HEK293 (cell line): ENCODE data around the gene PTPN18.
A peak's percentile ranks its signal among the peaks of the same experiment; 100 is the strongest.

Experiments
- CTCF ChIA-PET: fragments of 350-600 bp; formaldehyde crosslinking; extraction: SDS; loops from one replicate; lab custom pipeline; 2021; ENCODE audit warnings: antibody characterized with exemption; lab: Yijun Ruan, JAX
- POLR2A ChIA-PET: fragments of 300-600 bp; formaldehyde crosslinking; extraction: SDS; loops from one replicate; lab custom pipeline; 2020; ENCODE audit warnings: antibody characterized with exemption, inconsistent platforms; lab: Yijun Ruan, JAX
- H3K27ac ChIP-seq: fragments of 200-500 bp; sonication (Bioruptor generic); 2 replicates; pipeline ENCODE4 v1.5.1; 2014; ENCODE audit warnings: low read depth, low read length, control low read depth, inconsistent platforms; ENCODE audit errors: extremely low read depth
- H3K36me3 ChIP-seq, 2 experiments: fragments of 200-500 bp in 1 of 2; sonication (Bioruptor generic) in 1 of 2; 1 replicate in 1 of 2; 2 replicates in 1 of 2; pipeline ENCODE4 v1.5.1; 2014 to 2017; ENCODE audit warnings: inconsistent platforms in 2 of 2, low read length in 2 of 2; ENCODE audit not compliant: control insufficient read depth in 2 of 2, insufficient read depth in 1 of 2
- H3K4me1 ChIP-seq: fragments of 200-500 bp; sonication (Bioruptor generic); 2 replicates; pipeline ENCODE4 v1.5.1; 2014; ENCODE audit warnings: mild to moderate bottlenecking, low read length, inconsistent platforms; ENCODE audit not compliant: control insufficient read depth, insufficient read depth
- H3K4me3 ChIP-seq: 2 replicates; pipeline ENCODE4 v1.5.1; 2011; ENCODE audit warnings: low read depth, mild to moderate bottlenecking, control low read depth, low read length, moderate library complexity
- H3K9me3 ChIP-seq: fragments of 200-500 bp; sonication (Bioruptor generic); 2 replicates; pipeline ENCODE4 v1.5.1; 2014; ENCODE audit warnings: low read depth, low read length, inconsistent platforms; ENCODE audit not compliant: control insufficient read depth, insufficient read depth
- GLIS2 ChIP-seq: fragments of 450-650 bp; formaldehyde crosslinking; IDR thresholded peaks from 2 replicates; pipeline ENCODE4 v1.5.1; 2016; ENCODE audit warnings: missing biosample characterization, missing genetic modification characterization
- HOXA7 ChIP-seq: sonication (generic); formaldehyde crosslinking; IDR thresholded peaks from 2 replicates; pipeline ENCODE4 v1.8.1; 2022; ENCODE audit warnings: missing genetic modification reagents, borderline replicate concordance
- HOXC10 ChIP-seq: sonication (generic); formaldehyde crosslinking; IDR thresholded peaks from 2 replicates; pipeline ENCODE4 v1.8.1; 2023; ENCODE audit warnings: mild to moderate bottlenecking, missing genetic modification reagents
- KLF17 ChIP-seq: fragments of 450-650 bp; formaldehyde crosslinking; IDR thresholded peaks from 2 replicates; pipeline ENCODE4 v1.5.1; 2016; ENCODE audit warnings: missing biosample characterization, missing genetic modification characterization
- REPIN1 ChIP-seq: fragments of 450-650 bp; formaldehyde crosslinking; IDR thresholded peaks from 2 replicates; pipeline ENCODE4 v1.5.1; 2017; ENCODE audit warnings: missing biosample characterization, missing genetic modification characterization, low read depth
- ZFHX2 ChIP-seq: fragments of 450-650 bp; formaldehyde crosslinking; conservative IDR thresholded peaks from 2 replicates; pipeline ENCODE4 v1.5.1; 2016; ENCODE audit warnings: missing biosample characterization, missing genetic modification characterization
- ZNF138 ChIP-seq: fragments of 450-650 bp; formaldehyde crosslinking; IDR thresholded peaks from 2 replicates; pipeline ENCODE4 v1.5.1; 2016; ENCODE audit warnings: missing biosample characterization, missing genetic modification characterization, borderline replicate concordance
- ZNF24 ChIP-seq: fragments of 450-650 bp; formaldehyde crosslinking; IDR thresholded peaks from 2 replicates; pipeline ENCODE4 v1.5.1; 2016; ENCODE audit warnings: missing biosample characterization, missing genetic modification characterization
- ZNF335 ChIP-seq: fragments of 450-650 bp; formaldehyde crosslinking; conservative IDR thresholded peaks from 2 replicates; pipeline ENCODE4 v1.5.1; 2016; ENCODE audit warnings: missing biosample characterization, missing genetic modification characterization
- ZNF501 ChIP-seq: fragments of 450-650 bp; formaldehyde crosslinking; IDR thresholded peaks from 2 replicates; pipeline ENCODE4 v1.5.1; 2016; ENCODE audit warnings: missing biosample characterization, missing genetic modification characterization
- ZNF548 ChIP-seq: fragments of 450-650 bp; formaldehyde crosslinking; IDR thresholded peaks from 2 replicates; pipeline ENCODE4 v1.5.1; 2016; ENCODE audit warnings: missing biosample characterization, missing genetic modification characterization
- ZNF837 ChIP-seq: fragments of 450-650 bp; formaldehyde crosslinking; IDR thresholded peaks from 2 replicates; pipeline ENCODE4 v1.5.1; 2016; ENCODE audit warnings: missing biosample characterization, missing genetic modification characterization
- ZNF843 ChIP-seq: fragments of 450-650 bp; formaldehyde crosslinking; IDR thresholded peaks from 2 replicates; pipeline ENCODE4 v1.5.1; 2016; ENCODE audit warnings: missing biosample characterization, missing genetic modification characterization
- TF ChIP-seq, protein P1 (sequence below): fragments of 450-650 bp; formaldehyde crosslinking; conservative IDR thresholded peaks from 2 replicates; pipeline ENCODE4 v1.5.1; 2016; ENCODE audit warnings: low read depth, missing biosample characterization, missing genetic modification characterization
- TF ChIP-seq, protein P2 (sequence below): fragments of 450-650 bp; formaldehyde crosslinking; IDR thresholded peaks from 2 replicates; pipeline ENCODE4 v1.5.1; 2016; ENCODE audit warnings: missing biosample characterization, missing genetic modification characterization

PTPN18 gene

GRCh38 chr2:130372055-130372832, 16.4 kb downstream of the PTPN18 start (continued):
- TF ChIP-seq, protein P1, sequence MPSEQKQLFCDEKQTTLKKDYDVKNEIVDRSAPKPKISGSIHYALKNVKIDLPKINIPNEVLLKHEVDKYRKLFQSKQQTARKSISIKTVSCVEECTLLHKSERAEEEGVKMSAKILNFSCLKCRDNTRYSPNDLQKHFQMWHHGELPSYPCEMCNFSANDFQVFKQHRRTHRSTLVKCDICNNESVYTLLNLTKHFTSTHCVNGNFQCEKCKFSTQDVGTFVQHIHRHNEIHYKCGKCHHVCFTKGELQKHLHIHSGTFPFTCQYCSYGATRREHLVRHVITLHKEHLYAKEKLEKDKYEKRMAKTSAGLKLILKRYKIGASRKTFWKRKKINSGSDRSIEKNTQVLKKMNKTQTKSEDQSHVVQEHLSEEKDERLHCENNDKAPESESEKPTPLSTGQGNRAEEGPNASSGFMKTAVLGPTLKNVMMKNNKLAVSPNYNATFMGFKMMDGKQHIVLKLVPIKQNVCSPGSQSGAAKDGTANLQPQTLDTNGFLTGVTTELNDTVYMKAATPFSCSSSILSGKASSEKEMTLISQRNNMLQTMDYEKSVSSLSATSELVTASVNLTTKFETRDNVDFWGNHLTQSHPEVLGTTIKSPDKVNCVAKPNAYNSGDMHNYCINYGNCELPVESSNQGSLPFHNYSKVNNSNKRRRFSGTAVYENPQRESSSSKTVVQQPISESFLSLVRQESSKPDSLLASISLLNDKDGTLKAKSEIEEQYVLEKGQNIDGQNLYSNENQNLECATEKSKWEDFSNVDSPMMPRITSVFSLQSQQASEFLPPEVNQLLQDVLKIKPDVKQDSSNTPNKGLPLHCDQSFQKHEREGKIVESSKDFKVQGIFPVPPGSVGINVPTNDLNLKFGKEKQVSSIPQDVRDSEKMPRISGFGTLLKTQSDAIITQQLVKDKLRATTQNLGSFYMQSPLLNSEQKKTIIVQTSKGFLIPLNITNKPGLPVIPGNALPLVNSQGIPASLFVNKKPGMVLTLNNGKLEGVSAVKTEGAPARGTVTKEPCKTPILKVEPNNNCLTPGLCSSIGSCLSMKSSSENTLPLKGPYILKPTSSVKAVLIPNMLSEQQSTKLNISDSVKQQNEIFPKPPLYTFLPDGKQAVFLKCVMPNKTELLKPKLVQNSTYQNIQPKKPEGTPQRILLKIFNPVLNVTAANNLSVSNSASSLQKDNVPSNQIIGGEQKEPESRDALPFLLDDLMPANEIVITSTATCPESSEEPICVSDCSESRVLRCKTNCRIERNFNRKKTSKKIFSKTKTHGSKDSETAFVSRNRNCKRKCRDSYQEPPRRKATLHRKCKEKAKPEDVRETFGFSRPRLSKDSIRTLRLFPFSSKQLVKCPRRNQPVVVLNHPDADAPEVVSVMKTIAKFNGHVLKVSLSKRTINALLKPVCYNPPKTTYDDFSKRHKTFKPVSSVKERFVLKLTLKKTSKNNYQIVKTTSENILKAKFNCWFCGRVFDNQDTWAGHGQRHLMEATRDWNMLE (tag by site-specific recombination) = no peak
- TF ChIP-seq ZFHX2 (peak; percentile 78), ZNF843 (no peak), ZNF837 (tag by site-specific recombination) (no peak), ZNF138 (no peak), HOXC10 (no peak), ZNF548 (tag by site-specific recombination) (no peak), KLF17 (tag by site-specific recombination) (no peak; the same call in 1 of the 2 replicates), HOXA7 (no peak), ZNF501 (peak; percentile 65; the same call in 1 of the 2 replicates)
- TF ChIP-seq, protein P2, sequence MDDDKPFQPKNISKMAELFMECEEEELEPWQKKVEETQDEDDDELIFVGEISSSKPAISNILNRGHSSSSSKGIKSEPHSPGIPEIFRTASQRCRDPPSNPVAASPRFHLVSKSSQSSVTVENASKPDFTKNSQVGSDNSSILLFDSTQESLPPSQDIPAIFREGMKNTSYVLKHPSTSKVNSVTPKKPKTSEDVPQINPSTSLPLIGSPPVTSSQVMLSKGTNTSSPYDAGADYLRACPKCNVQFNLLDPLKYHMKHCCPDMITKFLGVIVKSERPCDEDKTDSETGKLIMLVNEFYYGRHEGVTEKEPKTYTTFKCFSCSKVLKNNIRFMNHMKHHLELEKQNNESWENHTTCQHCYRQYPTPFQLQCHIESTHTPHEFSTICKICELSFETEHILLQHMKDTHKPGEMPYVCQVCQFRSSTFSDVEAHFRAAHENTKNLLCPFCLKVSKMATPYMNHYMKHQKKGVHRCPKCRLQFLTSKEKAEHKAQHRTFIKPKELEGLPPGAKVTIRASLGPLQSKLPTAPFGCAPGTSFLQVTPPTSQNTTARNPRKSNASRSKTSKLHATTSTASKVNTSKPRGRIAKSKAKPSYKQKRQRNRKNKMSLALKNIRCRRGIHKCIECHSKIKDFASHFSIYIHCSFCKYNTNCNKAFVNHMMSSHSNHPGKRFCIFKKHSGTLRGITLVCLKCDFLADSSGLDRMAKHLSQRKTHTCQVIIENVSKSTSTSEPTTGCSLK = no peak

GRCh38 chr2:130372833-130373807, 17.3 kb downstream of the PTPN18 start:
- Histone ChIP-seq H3K27ac (no peak overlapping the region; the same call in 1 of the 2 replicates), H3K4me1 (0 out of 2 replicates have a peak, but pooled peaks cover 3% of the 10 kb centered on the region)
- TF ChIP-seq ZNF24 (tag by site-specific recombination) (no peak), ZNF335 (0 out of 2 replicates have a peak, but pooled peaks have one; percentile 34), GLIS2 (tag by site-specific recombination) (peak; percentile 3; the same call in 1 of the 2 replicates), REPIN1 (no peak)
- TF ChIP-seq, all 188 proteins: peak for 2
- Histone ChIP-seq H3K4me3 (peak overlapping the region; percentile 71), H3K36me3 (peaks cover 0 to 20% of the 10 kb centered on the region in 2 experiments; a peak in 1 of 3 replicates), H3K9me3 (no peaks in the 10 kb centered on the region)
- POLR2A ChIA-PET = interaction anchor here (1.1 to 3.1 kb wide), 3 partner anchors 17 to 31 kb away, joined by 3 to 17 read pairs (median 8); partner anchors contain the start of genes IMP4 and PTPN18
- CTCF ChIA-PET = interaction anchor here (0.7 to 1.7 kb wide), 18 partner anchors 10 to 526 kb away, joined by 3 to 17 read pairs (median 4); partner anchors contain the start of genes IMP4, MZT2B, PTPN18 and SMPD4
